HepG2 (cell line): Measurements from ENCODE around the gene RNASE12. TPM values are rescaled to one million over a fixed set of nuclear protein-coding genes. Genes with fewer than 3 reads are reported as not detected.
A peak's percentile ranks its signal among the peaks of the same experiment; 100 is the strongest.

Experiments
- ATF4 ChIP-seq, 2 experiments: fragments of 450-650 bp in 1 of 2; sonication (generic) in 1 of 2; formaldehyde crosslinking; IDR thresholded peaks; 2 replicates each; pipeline versions ENCODE4 v1.5.0 to v1.8.0; 2020 to 2022; ENCODE audit warnings: mild to moderate bottlenecking in 1 of 2, missing genetic modification reagents in 1 of 2
- ATF7 ChIP-seq, 2 experiments: fragments of 450-650 bp in 1 of 2; sonication (generic) in 1 of 2; formaldehyde crosslinking in 1 of 2; IDR thresholded peaks; 2 replicates each; pipeline versions ENCODE4 v1.4.0 to v1.6.1; 2016 to 2020; ENCODE audit warnings: antibody characterized with exemption in 1 of 2, mild to moderate bottlenecking in 1 of 2, missing genetic modification reagents in 1 of 2
- EZH2 ChIP-seq: conservative IDR thresholded peaks from 2 replicates; pipeline ENCODE4 v1.6.1; 2012; ENCODE audit warnings: mild to moderate bottlenecking, low read depth, low read length, moderate library complexity
- HNF4G ChIP-seq, 2 experiments: sonication (generic) in 1 of 2; formaldehyde crosslinking in 1 of 2; IDR thresholded peaks; 2 replicates each; pipeline versions ENCODE4 v1.4.0 to v1.6.1; 2011 to 2020; ENCODE audit warnings: borderline replicate concordance in 2 of 2, low read depth in 2 of 2, mild to moderate bottlenecking in 2 of 2, low read length in 1 of 2, missing genetic modification reagents in 1 of 2, moderate library complexity in 1 of 2
- MATR3 ChIP-seq: sonication (generic); formaldehyde crosslinking; IDR thresholded peaks from 2 replicates; pipeline ENCODE4 v1.4.0; 2020; ENCODE audit warnings: missing genetic modification reagents
- MED8 ChIP-seq: sonication (generic); formaldehyde crosslinking; IDR thresholded peaks from 2 replicates; pipeline ENCODE4 v1.8.1; 2023; ENCODE audit warnings: mild to moderate bottlenecking, missing genetic modification reagents; ENCODE audit not compliant: insufficient replicate concordance
- MXD4 ChIP-seq: IDR thresholded peaks from 2 replicates; pipeline ENCODE4 v1.6.1; 2016; ENCODE audit warnings: mild to moderate bottlenecking, missing biosample characterization, missing genetic modification reagents
- PBX3 ChIP-seq: sonication (generic); formaldehyde crosslinking; IDR thresholded peaks from 2 replicates; pipeline ENCODE4 v1.8.1; 2023; ENCODE audit warnings: missing genetic modification reagents, inconsistent platforms, borderline replicate concordance
- SMYD3 ChIP-seq: sonication (generic); formaldehyde crosslinking; IDR thresholded peaks from 2 replicates; pipeline ENCODE4 v1.8.1; 2023; ENCODE audit warnings: mild to moderate bottlenecking, missing genetic modification reagents
- WIZ ChIP-seq: sonication (generic); formaldehyde crosslinking; IDR thresholded peaks from 2 replicates; pipeline ENCODE4 v1.5.1; 2020; ENCODE audit warnings: mild to moderate bottlenecking, missing genetic modification reagents
- ZBTB43 ChIP-seq: sonication (generic); formaldehyde crosslinking; conservative IDR thresholded peaks from 2 replicates; pipeline ENCODE4 v1.4.0; 2020; ENCODE audit warnings: missing genetic modification reagents
- ZNF224 ChIP-seq: sonication (generic); formaldehyde crosslinking; IDR thresholded peaks from 2 replicates; pipeline ENCODE4 v1.5.0; 2020; ENCODE audit warnings: mild to moderate bottlenecking, missing genetic modification reagents
- polyA plus RNA-seq, 8 experiments: library from polyadenylated mRNA; depleted of rRNA in 3 of 8; stranded (reverse) in 7 of 8; unstranded in 1 of 8; fragments of >200 nt; fragmentation: Illumina TruSeq in 4 of 8; extraction: Trizol in 4 of 8; gene quantifications; 2 replicates each; pipeline versions ENCODE4 v1.2.1 to v1.2.3, GENCODE V29; 2011 to 2016; ENCODE audit warnings: low read depth in 4 of 8, missing spikeins in 1 of 8, mixed read lengths in 1 of 8; ENCODE audit not compliant: insufficient read depth in 1 of 8
- total RNA-seq, 5 experiments: library from RNA; depleted of rRNA; stranded (reverse); fragments of >200 nt; fragmentation: Illumina TruSeq; extraction: Trizol; gene quantifications; 2 replicates each; pipeline ENCODE4 v1.2.3, GENCODE V29; 2016; ENCODE audit warnings: low read depth in 1 of 5
- TF ChIP-seq, protein P1 (sequence below): sonication (generic); formaldehyde crosslinking; IDR thresholded peaks from 2 replicates; pipeline ENCODE4 v1.4.0; 2020; ENCODE audit warnings: missing genetic modification reagents, borderline replicate concordance
- TF ChIP-seq, protein P2 (sequence below): sonication (generic); formaldehyde crosslinking; IDR thresholded peaks from 2 replicates; pipeline ENCODE4 v1.5.1; 2020; ENCODE audit warnings: mild to moderate bottlenecking, moderate library complexity, missing genetic modification reagents
- TF ChIP-seq, protein P3 (sequence below): sonication (generic); formaldehyde crosslinking; IDR thresholded peaks from 2 replicates; pipeline ENCODE4 v1.4.0; 2020; ENCODE audit warnings: missing genetic modification reagents, borderline replicate concordance

RNASE12 gene
- total and polyA plus RNA-seq, 2 of the 13 experiments (the other 11 are each of a cell fraction or from before 2014, with no cell fraction given) = not detected

- TF ChIP-seq, protein P1, sequence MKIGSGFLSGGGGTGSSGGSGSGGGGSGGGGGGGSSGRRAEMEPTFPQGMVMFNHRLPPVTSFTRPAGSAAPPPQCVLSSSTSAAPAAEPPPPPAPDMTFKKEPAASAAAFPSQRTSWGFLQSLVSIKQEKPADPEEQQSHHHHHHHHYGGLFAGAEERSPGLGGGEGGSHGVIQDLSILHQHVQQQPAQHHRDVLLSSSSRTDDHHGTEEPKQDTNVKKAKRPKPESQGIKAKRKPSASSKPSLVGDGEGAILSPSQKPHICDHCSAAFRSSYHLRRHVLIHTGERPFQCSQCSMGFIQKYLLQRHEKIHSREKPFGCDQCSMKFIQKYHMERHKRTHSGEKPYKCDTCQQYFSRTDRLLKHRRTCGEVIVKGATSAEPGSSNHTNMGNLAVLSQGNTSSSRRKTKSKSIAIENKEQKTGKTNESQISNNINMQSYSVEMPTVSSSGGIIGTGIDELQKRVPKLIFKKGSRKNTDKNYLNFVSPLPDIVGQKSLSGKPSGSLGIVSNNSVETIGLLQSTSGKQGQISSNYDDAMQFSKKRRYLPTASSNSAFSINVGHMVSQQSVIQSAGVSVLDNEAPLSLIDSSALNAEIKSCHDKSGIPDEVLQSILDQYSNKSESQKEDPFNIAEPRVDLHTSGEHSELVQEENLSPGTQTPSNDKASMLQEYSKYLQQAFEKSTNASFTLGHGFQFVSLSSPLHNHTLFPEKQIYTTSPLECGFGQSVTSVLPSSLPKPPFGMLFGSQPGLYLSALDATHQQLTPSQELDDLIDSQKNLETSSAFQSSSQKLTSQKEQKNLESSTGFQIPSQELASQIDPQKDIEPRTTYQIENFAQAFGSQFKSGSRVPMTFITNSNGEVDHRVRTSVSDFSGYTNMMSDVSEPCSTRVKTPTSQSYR (CRISPR knock-in tag) = peak; percentile 71; the same call in 1 of the 2 replicates
- TF ChIP-seq MXD4 (CRISPR knock-in tag) (no peak), EZH2 (no peak), HNF4G (IDR thresholded peaks at IDR 0.05; ENCODE audit: borderline replicate concordance, low read depth, low read length) (peak; percentile 31; the same call in 1 of the 2 replicates), HNF4G (CRISPR knock-in tag; IDR thresholded peaks at IDR 0.05; ENCODE audit: borderline replicate concordance, low read depth) (no peak), ZBTB43 (CRISPR knock-in tag) (no peak), ATF7 (IDR thresholded peaks at IDR 0.05) (no peak), ATF7 (CRISPR knock-in tag; IDR thresholded peaks at IDR 0.05) (no peak), ZNF224 (no peak), MATR3 (CRISPR knock-in tag) (no peak), SMYD3 (CRISPR knock-in tag) (no peak), PBX3 (CRISPR knock-in tag) (no peak), ATF4 (CRISPR knock-in tag; IDR thresholded peaks at IDR 0.05) (no peak), MED8 (no peak), WIZ (CRISPR knock-in tag) (no peak)
- TF ChIP-seq, protein P2, sequence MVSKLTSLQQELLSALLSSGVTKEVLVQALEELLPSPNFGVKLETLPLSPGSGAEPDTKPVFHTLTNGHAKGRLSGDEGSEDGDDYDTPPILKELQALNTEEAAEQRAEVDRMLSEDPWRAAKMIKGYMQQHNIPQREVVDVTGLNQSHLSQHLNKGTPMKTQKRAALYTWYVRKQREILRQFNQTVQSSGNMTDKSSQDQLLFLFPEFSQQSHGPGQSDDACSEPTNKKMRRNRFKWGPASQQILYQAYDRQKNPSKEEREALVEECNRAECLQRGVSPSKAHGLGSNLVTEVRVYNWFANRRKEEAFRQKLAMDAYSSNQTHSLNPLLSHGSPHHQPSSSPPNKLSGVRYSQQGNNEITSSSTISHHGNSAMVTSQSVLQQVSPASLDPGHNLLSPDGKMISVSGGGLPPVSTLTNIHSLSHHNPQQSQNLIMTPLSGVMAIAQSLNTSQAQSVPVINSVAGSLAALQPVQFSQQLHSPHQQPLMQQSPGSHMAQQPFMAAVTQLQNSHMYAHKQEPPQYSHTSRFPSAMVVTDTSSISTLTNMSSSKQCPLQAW = 0 out of 2 replicates have a peak, but pooled peaks have one; percentile 36
- TF ChIP-seq, protein P3, sequence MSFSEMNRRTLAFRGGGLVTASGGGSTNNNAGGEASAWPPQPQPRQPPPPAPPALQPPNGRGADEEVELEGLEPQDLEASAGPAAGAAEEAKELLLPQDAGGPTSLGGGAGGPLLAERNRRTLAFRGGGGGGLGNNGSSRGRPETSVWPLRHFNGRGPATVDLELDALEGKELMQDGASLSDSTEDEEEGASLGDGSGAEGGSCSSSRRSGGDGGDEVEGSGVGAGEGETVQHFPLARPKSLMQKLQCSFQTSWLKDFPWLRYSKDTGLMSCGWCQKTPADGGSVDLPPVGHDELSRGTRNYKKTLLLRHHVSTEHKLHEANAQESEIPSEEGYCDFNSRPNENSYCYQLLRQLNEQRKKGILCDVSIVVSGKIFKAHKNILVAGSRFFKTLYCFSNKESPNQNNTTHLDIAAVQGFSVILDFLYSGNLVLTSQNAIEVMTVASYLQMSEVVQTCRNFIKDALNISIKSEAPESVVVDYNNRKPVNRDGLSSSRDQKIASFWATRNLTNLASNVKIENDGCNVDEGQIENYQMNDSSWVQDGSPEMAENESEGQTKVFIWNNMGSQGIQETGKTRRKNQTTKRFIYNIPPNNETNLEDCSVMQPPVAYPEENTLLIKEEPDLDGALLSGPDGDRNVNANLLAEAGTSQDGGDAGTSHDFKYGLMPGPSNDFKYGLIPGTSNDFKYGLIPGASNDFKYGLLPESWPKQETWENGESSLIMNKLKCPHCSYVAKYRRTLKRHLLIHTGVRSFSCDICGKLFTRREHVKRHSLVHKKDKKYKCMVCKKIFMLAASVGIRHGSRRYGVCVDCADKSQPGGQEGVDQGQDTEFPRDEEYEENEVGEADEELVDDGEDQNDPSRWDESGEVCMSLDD (CRISPR knock-in tag) = no peak
Measured at GRCh38 chr14:20622816-20623291, 31.7 kb upstream of the RNASE12 start (continued).
